Thoracic aorta (tissue), 2 donors: ENCODE results near the gene AADACL4. TPM values are rescaled to one million over a fixed set of nuclear protein-coding genes. Genes with fewer than 3 reads are reported as not detected.

Source experiments
- ATAC-seq: fragments of 150-250 bp; one replicate; pipeline ENCODE4 v1.8.0; 2017; ENCODE audit warnings: low read depth; ENCODE audit not compliant: insufficient number of reproducible peaks, low FRiP score
- DNase-seq: peaks from one replicate; pipeline ENCODE4 v3.0.0-alpha.2; 2020; ENCODE audit warnings: low spot score
- H3K27ac ChIP-seq, 2 donors: fragments of 200-600 bp; sonication (generic); 1 replicate in 1 of 2; 2 replicates in 1 of 2; pipeline ENCODE4 v1.5.1; 2016; ENCODE audit warnings: mild to moderate bottlenecking in 2 of 2, moderate library complexity in 2 of 2
- H3K27me3 ChIP-seq: fragments of 200-600 bp; sonication (generic); replicated peaks from 2 replicates; pipeline ENCODE4 v1.6.0; 2016; ENCODE audit warnings: mild to moderate bottlenecking; ENCODE audit not compliant: insufficient read depth
- H3K36me3 ChIP-seq: fragments of 200-600 bp; sonication (generic); one replicate; pipeline ENCODE4 v1.5.1; 2016
- H3K4me1 ChIP-seq, 2 donors: fragments of 200-600 bp; sonication (generic); 1 replicate in 1 of 2; 2 replicates in 1 of 2; pipeline versions ENCODE4 v1.5.1 to v1.6.0; 2016; ENCODE audit warnings: low read depth in 2 of 2, mild to moderate bottlenecking in 1 of 2; ENCODE audit not compliant: control insufficient read depth in 1 of 2
- H3K4me3 ChIP-seq: fragments of 200-600 bp; sonication (generic); 2 replicates; pipeline ENCODE4 v1.5.1; 2016; ENCODE audit warnings: mild to moderate bottlenecking
- H3K9me3 ChIP-seq: fragments of 200-600 bp; sonication (generic); 2 replicates; pipeline ENCODE4 v1.5.1; 2016
- CTCF ChIP-seq: fragments of 200-600 bp; sonication (generic); IDR thresholded peaks from one replicate; pipeline ENCODE4 v1.5.1; 2019; ENCODE audit warnings: antibody characterized with exemption
- total RNA-seq, 2 donors: library from RNA; depleted of rRNA; stranded (reverse); fragments of >200 nt; gene quantifications; one replicate each; pipeline versions ENCODE4 v1.1.0 to v1.2.3, GENCODE V29; 2016

Gene AADACL4
- total RNA-seq, 2 donors from 2014 or later = not detected

DNA sequence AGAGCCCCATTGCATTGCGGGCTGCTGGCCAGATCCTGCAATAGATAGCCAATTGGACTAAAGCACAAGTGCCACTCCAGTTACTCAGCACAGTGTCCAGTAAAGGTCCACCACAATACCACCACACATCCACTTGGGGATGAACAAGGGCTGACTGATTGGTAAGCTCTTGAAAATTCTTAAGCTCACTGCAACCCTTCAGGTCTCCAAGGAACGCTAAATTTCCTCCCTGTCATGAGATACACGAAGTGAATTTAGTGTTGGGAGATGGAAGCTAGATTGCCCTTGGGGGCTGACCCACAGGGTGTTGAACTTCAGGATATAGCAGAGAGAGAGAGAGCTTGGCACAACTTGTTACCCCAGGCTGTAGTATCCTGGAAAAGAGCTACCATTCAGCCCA is 62.2 kb downstream of the AADACL4 start:
- Histone ChIP-seq H3K36me3 (no peaks in the 10 kb centered on the region), H3K27ac (no peak overlapping the region), H3K4me1 (no peaks in the 10 kb centered on the region), H3K9me3 (peaks cover 16% of the 10 kb centered on the region), H3K4me3 (no peak overlapping the region), H3K27me3 (no peaks in the 10 kb centered on the region)
- no peak for TF ChIP-seq CTCF
- DNase-seq (no peak), ATAC-seq (no peak)

DNA sequence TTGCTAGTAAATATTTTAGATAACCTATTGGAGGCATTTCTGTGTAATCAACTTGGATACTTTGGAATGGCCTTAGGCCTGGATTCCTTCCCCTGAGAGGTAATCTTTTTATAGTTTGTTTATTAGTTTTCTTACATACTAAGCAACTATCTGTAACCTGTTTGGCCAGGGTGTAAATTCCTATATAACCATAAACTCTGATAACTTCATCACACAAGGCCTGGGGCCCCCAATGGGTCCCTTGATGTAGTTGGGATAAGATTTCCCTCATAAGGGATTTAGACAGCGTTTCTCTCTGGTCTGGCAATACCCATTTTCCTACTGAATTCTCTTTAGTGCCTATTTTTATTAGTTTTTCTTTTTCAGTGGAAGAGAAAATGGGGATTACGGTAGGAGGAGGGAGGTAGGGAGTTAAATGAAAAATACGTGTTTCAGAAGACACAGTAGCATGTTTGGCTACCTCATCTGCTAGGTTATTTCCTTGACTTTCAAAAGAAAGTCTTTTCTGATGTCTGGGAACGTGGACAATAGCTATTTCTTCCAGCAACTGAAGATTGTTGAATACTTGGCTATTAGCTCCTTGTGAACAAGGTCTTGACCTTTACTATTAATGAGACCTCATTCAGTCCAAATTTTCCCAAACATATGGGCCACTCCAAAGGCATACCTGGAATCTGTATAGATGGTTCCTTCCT is 64.7 kb downstream of the AADACL4 start:
- no peak overlapping the region for H3K4me3 ChIP-seq
- no peak for ATAC-seq
- no peak for TF ChIP-seq CTCF
- H3K27me3 ChIP-seq = no peaks in the 10 kb centered on the region
- no peaks in the 10 kb centered on the region for H3K36me3 ChIP-seq
- no peaks in the 10 kb centered on the region for H3K4me1 ChIP-seq
- peaks cover 11% of the 10 kb centered on the region for H3K9me3 ChIP-seq
- H3K27ac ChIP-seq = no peak overlapping the region
- no peak for DNase-seq

DNA sequence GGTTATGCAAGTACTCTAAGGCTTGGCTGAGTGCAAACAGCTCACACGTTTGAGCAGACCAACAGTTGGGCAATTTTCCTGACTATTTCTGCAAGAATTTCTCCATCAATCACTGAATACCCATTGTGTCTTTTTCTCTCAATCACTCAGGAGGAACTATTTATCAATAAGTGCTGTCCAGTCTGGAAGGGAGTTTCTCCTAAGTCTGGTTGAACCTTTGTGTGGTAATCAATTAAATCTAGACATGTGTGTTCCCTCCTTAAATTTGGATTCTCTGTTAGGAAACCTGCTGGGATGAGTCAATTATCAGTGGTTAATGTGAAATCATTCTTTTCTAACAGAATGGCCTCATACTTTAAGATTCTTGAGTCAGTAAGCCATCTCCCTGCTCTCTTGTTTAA is 65.2 kb downstream of the AADACL4 start:
- Histone ChIP-seq H3K27me3 (no peaks in the 10 kb centered on the region), H3K27ac (no peak overlapping the region), H3K4me3 (no peak overlapping the region), H3K4me1 (no peaks in the 10 kb centered on the region), H3K9me3 (peaks cover 6% of the 10 kb centered on the region), H3K36me3 (no peaks in the 10 kb centered on the region)
- ATAC-seq (no peak), DNase-seq (no peak)
- TF ChIP-seq CTCF = no peak

DNA sequence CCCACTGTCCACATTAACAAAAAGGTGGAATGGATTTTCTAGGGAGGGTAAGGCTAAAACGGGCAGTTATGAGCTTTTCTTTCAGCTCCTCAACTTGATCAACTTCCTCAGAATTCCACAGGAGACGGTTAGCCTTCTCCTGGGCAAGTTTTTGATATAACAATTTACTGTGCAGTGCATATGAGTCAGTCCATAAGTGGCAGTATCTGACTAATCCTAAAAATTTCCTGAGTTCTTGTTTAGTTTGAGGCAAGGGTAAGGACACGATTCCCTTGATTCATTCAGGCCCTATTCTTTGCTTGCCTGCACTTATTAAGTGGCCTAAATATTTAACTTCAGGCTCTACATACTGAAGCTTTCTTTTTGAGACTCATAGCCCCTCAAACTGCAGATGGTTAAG is 65.8 kb downstream of the AADACL4 start:
- no peaks in the 10 kb centered on the region for H3K4me1 ChIP-seq
- no peaks in the 10 kb centered on the region for H3K27me3 ChIP-seq
- no peak for DNase-seq
- no peak overlapping the region for H3K4me3 ChIP-seq
- H3K27ac ChIP-seq = no peak overlapping the region
- no peaks in the 10 kb centered on the region for H3K36me3 ChIP-seq
- no peak for TF ChIP-seq CTCF
- no peak for ATAC-seq
- peaks cover under 1% of the 10 kb centered on the region for H3K9me3 ChIP-seq

DNA sequence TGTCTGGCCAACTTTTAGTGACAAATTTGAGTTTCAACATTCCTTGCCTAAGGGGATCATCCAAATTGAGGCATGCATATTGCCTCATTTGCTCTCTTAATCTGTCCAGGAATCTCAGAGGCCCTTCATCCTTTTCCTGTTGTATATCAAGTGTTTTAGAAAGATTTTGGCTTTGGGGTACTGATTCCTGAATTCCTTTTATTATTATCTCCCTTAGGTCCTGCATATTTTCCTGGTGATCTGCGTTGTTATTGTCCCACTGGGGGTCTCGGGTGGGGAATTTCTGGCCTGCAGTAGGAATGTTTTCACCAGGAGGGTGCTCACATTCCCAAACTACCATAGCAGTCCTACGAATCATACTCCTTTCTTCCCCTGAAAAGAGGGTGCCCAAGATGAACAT is 67.7 kb downstream of the AADACL4 start:
- no peak overlapping the region for H3K4me3 ChIP-seq
- no peak overlapping the region for H3K27ac ChIP-seq
- no peak for ATAC-seq
- no peaks in the 10 kb centered on the region for H3K4me1 ChIP-seq
- no peak for TF ChIP-seq CTCF
- no peaks in the 10 kb centered on the region for H3K27me3 ChIP-seq
- H3K36me3 ChIP-seq = no peaks in the 10 kb centered on the region
- DNase-seq = no peak
- no peaks in the 10 kb centered on the region for H3K9me3 ChIP-seq
